Body of pancreas (tissue), 4 donors: ENCODE measurements around the gene RPL13. TPM values are rescaled to one million over a fixed set of nuclear protein-coding genes. Genes with fewer than 3 reads are reported as not detected.
"Not testable (repeated sequence)": the region's sequence is repeated elsewhere in the genome, so short reads cannot be mapped to it uniquely, and the experiment has no call there.

Experiments
- ATAC-seq: fragments of 150-250 bp; one replicate; pipeline ENCODE4 v1.9.1; 2016
- DNase-seq, 4 donors: peaks; one replicate each; pipeline ENCODE4 v3.0.0-alpha.2; 2019
- H3K27ac ChIP-seq, 4 donors: fragments of 200-600 bp; sonication (generic); 1 replicate in 3 of 4; 2 replicates in 1 of 4; pipeline versions ENCODE4 v1.5.1 to v1.6.1; 2016 to 2019; ENCODE audit warnings: mild to moderate bottlenecking in 1 of 4, mixed read lengths in 1 of 4, moderate library complexity in 1 of 4
- H3K27me3 ChIP-seq, 2 donors: fragments of 200-600 bp; sonication (generic); one replicate each; pipeline ENCODE4 v1.6.0; 2016; ENCODE audit warnings: mild to moderate bottlenecking in 1 of 2
- H3K36me3 ChIP-seq, 2 donors: fragments of 200-600 bp; sonication (generic); replicated peaks in 1 of 2; 2 replicates each; pipeline ENCODE4 v1.5.1; 2016; ENCODE audit warnings: low read depth in 2 of 2; ENCODE audit not compliant: insufficient read depth in 1 of 2
- H3K4me1 ChIP-seq: fragments of 200-600 bp; sonication (generic); one replicate; pipeline ENCODE4 v1.6.0; 2016
- H3K4me3 ChIP-seq, 2 donors: fragments of 200-600 bp; sonication (generic); 1 replicate in 1 of 2; 2 replicates in 1 of 2; pipeline ENCODE4 v1.5.1; 2016 to 2019
- H3K9me3 ChIP-seq, 3 donors: fragments of 200-600 bp; sonication (generic); 1 replicate in 2 of 3; 2 replicates in 1 of 3; pipeline ENCODE4 v1.5.1; 2016
- CTCF ChIP-seq, 7 experiments: fragments of 450-650 bp in 4 of 7; fragments of 200-600 bp in 3 of 7; sonication (generic) in 3 of 7; IDR thresholded peaks; one replicate each; pipeline ENCODE4 v1.5.1; 2016 to 2019; ENCODE audit warnings: antibody characterized with exemption in 7 of 7
- POLR2A ChIP-seq, 3 donors: fragments of 450-650 bp; IDR thresholded peaks; one replicate each; pipeline ENCODE4 v1.6.1; 2016; ENCODE audit warnings: antibody characterized with exemption in 3 of 3, mild to moderate bottlenecking in 2 of 3
- WGBS, 2 donors: methylation state at CpG; one replicate each; pipeline ENCODE4 v1.1.5; 2017; 5-methylcytosine and 5-hydroxymethylcytosine counted together
- intact Hi-C: fragments of 100-400 bp; cut with DNase I; formaldehyde crosslinking; loops from one replicate; pipeline ENCODE4 v1.15.1; 2023
- total RNA-seq, 2 donors: library from RNA; depleted of rRNA; stranded (reverse); fragments of >200 nt; gene quantifications; one replicate each; pipeline ENCODE4 v1.1.0, GENCODE V29; 2016

Gene RPL13
- total RNA-seq, 2 donors from 2014 or later, result 3,820 to 5,570 TPM

DNA sequence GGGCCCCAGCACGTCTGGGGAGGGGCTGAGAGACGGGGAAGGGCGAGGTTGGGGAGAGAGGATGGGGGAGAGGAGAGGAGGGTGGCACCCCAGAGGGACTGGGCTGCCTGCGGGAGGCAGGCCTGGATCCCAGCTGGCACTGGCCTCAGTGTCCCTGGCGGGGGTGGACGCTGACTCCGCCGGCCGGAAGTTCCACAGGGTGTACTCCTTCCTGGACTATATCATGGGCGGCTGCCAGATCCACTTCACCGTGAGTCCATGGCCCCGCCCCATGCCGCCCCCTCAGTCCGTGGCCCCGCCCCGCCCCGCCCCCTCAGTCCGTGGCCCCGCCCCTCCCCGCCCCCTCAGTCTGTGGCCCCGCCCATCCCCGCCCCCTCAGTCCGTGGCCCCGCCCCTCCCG lies 26.4 kb downstream of the RPL13 start:
- Histone ChIP-seq H3K4me1 (peaks cover 12% of the 10 kb centered on the region), H3K36me3 (no peaks in the 10 kb centered on the region), H3K9me3 (no peaks in the 10 kb centered on the region), H3K27me3 (no peaks in the 10 kb centered on the region), H3K4me3 (no peak overlapping the region), H3K27ac (no peak overlapping the region)
- ATAC-seq, result no peak
- no peak for DNase-seq
- TF ChIP-seq CTCF (IDR thresholded peaks at IDR 0.05) (no peak), POLR2A (IDR thresholded peaks at IDR 0.05) (no peak)
- intact Hi-C loops, result no loop called here
- WGBS, 2 donors, result 65 to 71% methylated on average over 4 to 6 of the region's 25 CpGs

- WGBS, 2 donors, result 96 to 100% methylated on average over 2 to 5 of the region's 36 CpGs
- H3K4me3 ChIP-seq, H3K9me3 ChIP-seq, H3K27ac ChIP-seq, H3K36me3 ChIP-seq, H3K4me1 ChIP-seq, DNase-seq, ATAC-seq, intact Hi-C loops, H3K27me3 ChIP-seq: not testable (repeated sequence)
Observed at GRCh38 chr16:89587676-89588075, 27.2 kb downstream of the RPL13 start.

GRCh38 chr16:89588413-89589109 lies 28.1 kb downstream of the RPL13 start:
- intact Hi-C loops, result no loop called here

DNA sequence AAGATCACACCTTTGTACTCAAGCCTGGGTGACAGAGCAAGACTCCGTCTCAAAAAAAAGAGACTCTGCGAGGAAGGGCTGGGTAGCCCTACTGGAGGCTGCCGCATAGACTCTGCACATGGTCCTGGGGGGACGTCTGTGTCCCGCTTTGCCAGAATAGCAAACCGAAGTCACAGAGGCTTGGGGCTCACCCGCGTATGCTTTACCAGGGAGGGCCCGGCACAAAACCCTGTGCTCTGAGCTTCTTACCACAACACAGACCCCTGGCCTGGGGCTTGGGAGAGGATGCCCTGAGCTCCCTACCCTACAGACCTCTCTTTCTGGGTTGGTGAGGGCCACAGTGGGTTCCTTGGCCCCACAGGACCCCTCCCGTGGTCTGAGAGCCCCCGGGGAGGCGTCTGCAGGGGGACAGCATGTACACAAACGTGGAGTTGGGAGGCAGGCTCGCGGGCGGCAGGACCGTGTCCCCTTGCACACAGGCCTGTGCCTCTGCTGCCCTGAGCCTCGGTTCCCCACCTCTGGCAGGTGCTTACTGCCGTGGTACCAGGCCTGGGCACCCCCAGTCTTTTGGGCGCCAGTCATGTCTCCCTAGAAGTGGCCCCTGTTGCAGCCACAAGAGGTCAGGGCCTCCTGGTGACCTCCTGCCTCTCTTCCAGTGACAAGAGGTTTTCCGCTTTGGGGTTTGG lies 28.9 kb downstream of the RPL13 start:
- WGBS, 2 donors, result 89 to 90% methylated on average over 10 to 16 of the region's 21 CpGs
- Histone ChIP-seq H3K27ac (no peak overlapping the region), H3K4me3 (no peak overlapping the region), H3K9me3 (no peaks in the 10 kb centered on the region), H3K27me3 (no peaks in the 10 kb centered on the region), H3K36me3 (no peaks in the 10 kb centered on the region), H3K4me1 (no peaks in the 10 kb centered on the region)
- no peak for TF ChIP-seq POLR2A (IDR thresholded peaks at IDR 0.05)
- TF ChIP-seq CTCF (IDR thresholded peaks at IDR 0.05), result no peak
- no peak for ATAC-seq
- DNase-seq, result no peak
- intact Hi-C loops, result no loop called here

More at GRCh38 chr16:89588413-89589109, 28.1 kb downstream of the RPL13 start:
- no peak for ATAC-seq
- no peak overlapping the region for H3K27ac ChIP-seq
- WGBS, 2 donors, result 87 to 96% methylated on average over 8 to 25 of the region's 26 CpGs
- DNase-seq, result no peak
- no peak overlapping the region for H3K4me3 ChIP-seq
- no peaks in the 10 kb centered on the region for H3K4me1 ChIP-seq
- no peaks in the 10 kb centered on the region for H3K9me3 ChIP-seq
- TF ChIP-seq POLR2A (IDR thresholded peaks at IDR 0.05), result no peak
- TF ChIP-seq CTCF (IDR thresholded peaks at IDR 0.05), result no peak
- H3K27me3 ChIP-seq, result no peaks in the 10 kb centered on the region
- no peaks in the 10 kb centered on the region for H3K36me3 ChIP-seq

- WGBS, 2 donors, result 72 to 80% methylated on average over 11 to 15 of the region's 15 CpGs
- no peak for DNase-seq
- no peak for TF ChIP-seq CTCF (IDR thresholded peaks at IDR 0.05)
- TF ChIP-seq POLR2A (IDR thresholded peaks at IDR 0.05), result no peak
- no peaks in the 10 kb centered on the region for H3K36me3 ChIP-seq
- no peaks in the 10 kb centered on the region for H3K4me1 ChIP-seq
- H3K27me3 ChIP-seq, result no peaks in the 10 kb centered on the region
- H3K4me3 ChIP-seq, result no peak overlapping the region
- intact Hi-C loops, result no loop called here
- no peaks in the 10 kb centered on the region for H3K9me3 ChIP-seq
- no peak overlapping the region for H3K27ac ChIP-seq
- no peak for ATAC-seq
Observed at GRCh38 chr16:89593841-89594240, 33.4 kb downstream of the RPL13 start.
